LoVo (cell line): ENCODE data around the gene TEX14.
"Not testable (repeated sequence)": the region's sequence is repeated elsewhere in the genome, so short reads cannot be mapped to it uniquely, and the experiment has no call there.

ENCODE experiments used
- DNase-seq: peaks from one replicate; pipeline ENCODE4 v3.0.0-alpha.2; 2016; ENCODE audit warnings: low spot score

Gene TEX14

GRCh38 chr17:58691701-58692238 lies at the start of gene TEX14:
Gene TEX14 (minus strand): TSS chr17:58692045. CDS start chr17:58652001, 40,044 bp downstream.
- no peak for DNase-seq

GRCh38 chr17:58741121-58741625 lies 49.3 kb upstream of the TEX14 start:
- DNase-seq, result peak; percentile 71

GRCh38 chr17:58734811-58735210 lies 43.0 kb upstream of the TEX14 start:
- DNase-seq, result no peak

- no peak for DNase-seq
These were observed 42.2 kb upstream of the TEX14 start for GRCh38 chr17:58734040-58734439.

GRCh38 chr17:58730937-58731336 lies 39.1 kb upstream of the TEX14 start:
- DNase-seq, result no peak

GRCh38 chr17:58728798-58729197 lies 37.0 kb upstream of the TEX14 start:
- DNase-seq, result no peak

- no peak for DNase-seq
These were observed 30.9 kb upstream of the TEX14 start for GRCh38 chr17:58722696-58723095.

GRCh38 chr17:58722274-58722673 lies 30.4 kb upstream of the TEX14 start:
- DNase-seq, result no peak

- peak; percentile 27 for DNase-seq
These were observed 19.2 kb upstream of the TEX14 start for GRCh38 chr17:58710948-58711552.

- DNase-seq, result no peak
These were observed 14.7 kb upstream of the TEX14 start for GRCh38 chr17:58706351-58707140.

GRCh38 chr17:58703916-58704286 lies 12.1 kb upstream of the TEX14 start:
- no peak for DNase-seq

- DNase-seq, result no peak
These were observed 11.5 kb upstream of the TEX14 start for GRCh38 chr17:58703137-58703915.

- no peak for DNase-seq
These were observed 10.9 kb upstream of the TEX14 start for GRCh38 chr17:58702708-58703107.

GRCh38 chr17:58702045-58702476 lies 10.2 kb upstream of the TEX14 start:
- DNase-seq, result no peak

- DNase-seq, result no peak
These were observed 7.9 kb upstream of the TEX14 start for GRCh38 chr17:58699771-58700170.

- DNase-seq, result no peak
These were observed 3.0 kb upstream of the TEX14 start for GRCh38 chr17:58694826-58695225.

GRCh38 chr17:58694302-58694701 lies 2.5 kb upstream of the TEX14 start:
- no peak for DNase-seq

- no peak for DNase-seq
These were observed 1.9 kb upstream of the TEX14 start for GRCh38 chr17:58693751-58694150.

- DNase-seq, result no peak
These were observed 1.4 kb upstream of the TEX14 start for GRCh38 chr17:58693208-58693607.

- peak; percentile 93 for DNase-seq
These were observed 602 bp upstream of the TEX14 start, which contains the start of gene RAD51C for GRCh38 chr17:58692239-58693055. Gene RAD51C (plus strand): TSS chr17:58692602. CDS start chr17:58692644, 42 bp downstream.

- DNase-seq, result not testable (repeated sequence)
These were observed 1.8 kb downstream of the TEX14 start for GRCh38 chr17:58690033-58690432.
